ENCODE data around the gene RMDN3.

RMDN3 gene

DNA sequence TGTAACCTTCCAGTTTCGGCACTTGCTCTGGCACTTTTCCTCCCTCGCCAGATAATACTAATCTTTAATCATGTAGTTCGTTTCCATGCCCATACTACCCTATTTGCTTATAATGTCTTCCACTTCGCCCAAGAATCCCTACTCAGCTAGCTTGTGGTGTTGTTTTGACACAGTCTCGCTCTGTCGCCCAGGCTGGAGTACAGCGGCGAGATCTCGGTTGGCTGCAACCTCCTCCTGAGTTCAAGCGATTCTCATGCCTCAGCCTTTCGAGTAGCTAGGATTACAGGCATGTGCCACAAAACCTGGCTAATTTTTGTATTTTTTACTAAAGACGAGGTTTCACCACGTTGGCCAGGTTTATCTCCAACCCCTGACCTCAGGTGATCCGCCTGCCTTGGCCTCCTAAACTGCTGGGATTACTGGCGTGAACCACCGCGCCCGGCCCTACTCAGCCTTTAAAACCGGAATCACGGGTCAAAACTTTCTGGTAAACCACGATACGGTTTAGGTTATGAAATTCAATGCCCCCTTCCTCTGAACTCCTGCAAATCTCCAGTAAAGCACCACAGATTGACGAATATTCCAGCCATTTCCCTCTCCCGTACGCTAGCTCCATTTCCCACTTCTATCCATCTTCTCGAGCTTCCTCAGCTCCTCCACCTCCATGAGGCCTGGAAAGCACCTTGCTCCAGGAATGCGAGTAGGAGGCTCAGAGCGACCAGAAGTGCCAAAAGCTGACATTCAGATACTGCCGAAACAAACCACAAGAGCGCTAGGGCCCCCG, 61.0 kb downstream of the RMDN3 start:
- DNase-seq = no peak

GRCh38 chr15:40691737-40692136, 63.3 kb downstream of the RMDN3 start:
- DNase-seq = no peak

DNA sequence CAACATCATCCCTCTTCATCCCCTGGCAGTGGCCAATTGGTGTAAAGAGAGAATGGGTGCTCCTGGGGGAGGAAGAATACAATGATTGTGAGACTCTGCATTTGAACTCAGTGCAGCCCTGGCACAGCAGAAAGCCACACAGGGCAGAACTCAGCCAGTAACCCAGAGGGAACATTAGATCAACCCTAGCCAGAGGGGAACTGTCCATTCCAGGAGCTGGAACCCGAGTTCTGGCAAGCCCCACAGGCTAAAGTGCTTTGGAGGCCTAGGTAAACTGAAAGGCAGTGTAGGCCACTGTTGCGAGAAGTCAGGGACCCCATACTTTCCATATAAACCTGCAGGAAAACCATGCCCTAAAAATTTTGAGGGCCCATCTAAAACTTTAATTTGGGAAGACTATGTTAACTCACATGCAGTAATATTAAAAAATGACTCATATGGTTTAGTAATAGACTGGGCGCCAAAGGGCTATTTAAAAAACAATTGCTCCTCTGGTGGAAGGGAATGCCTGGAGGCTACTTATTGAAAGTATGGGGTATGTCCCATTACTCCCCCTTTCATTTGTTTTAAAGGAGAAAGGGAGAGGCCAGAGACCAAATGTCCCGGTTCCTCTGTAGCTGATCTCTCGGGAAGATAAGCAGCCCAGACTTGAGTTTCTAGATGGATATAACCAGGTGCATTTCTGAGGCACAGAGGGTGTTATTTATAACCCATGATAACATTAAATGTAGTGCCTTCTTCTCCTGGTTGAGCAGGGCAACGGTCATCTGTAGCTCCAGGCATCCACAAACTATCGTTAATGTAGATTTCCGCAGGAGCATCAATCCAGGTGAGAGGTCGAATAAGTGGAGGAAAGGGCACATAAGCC, 65.9 kb downstream of the RMDN3 start:
- DNase-seq = no peak
